H1 (cell line): ENCODE measurements around the gene TMEM266. TPM values are rescaled to one million over a fixed set of nuclear protein-coding genes. Genes with fewer than 3 reads are reported as not detected.

Experiments
- CTCF ChIA-PET: fragments of 300-600 bp; sonication (Branson Sonifier 250); formaldehyde crosslinking; loops from one replicate; lab custom pipeline; 2021; ENCODE audit not compliant: partially characterized antibody; lab: Charles Lee
- POLR2A ChIA-PET: fragments of 300-600 bp; sonication (Branson Sonifier 250); formaldehyde crosslinking; loops from one replicate; lab custom pipeline; 2021; ENCODE audit warnings: inconsistent platforms; ENCODE audit not compliant: partially characterized antibody; lab: Charles Lee
- DNase-seq, 2 experiments: peaks; one replicate each; pipeline versions ENCODE4 v3.0.0 to v3.0.0-alpha.2; 2010 to 2022; ENCODE audit warnings: low spot score in 2 of 2, low read depth in 1 of 2, mixed read lengths in 1 of 2
- FAIRE-seq: peaks from 2 replicates; lab custom pipeline; 2011; peaks lifted over from hg19 to GRCh38; lab: Jason Lieb, UNC
- H2AFZ ChIP-seq: 2 replicates; pipeline ENCODE4 v1.8.1; 2012; ENCODE audit warnings: low read length, inconsistent platforms
- H2AK5ac ChIP-seq: 2 replicates; pipeline ENCODE4 v1.6.1; 2013; ENCODE audit warnings: low read depth, low read length
- H2BK120ac ChIP-seq: replicated peaks from 2 replicates; pipeline ENCODE3; 2013; ENCODE audit warnings: low read depth, low read length, inconsistent platforms
- H2BK12ac ChIP-seq: 2 replicates; pipeline ENCODE4 v1.6.1; 2013; ENCODE audit warnings: low read depth, low read length
- H2BK15ac ChIP-seq: 2 replicates; pipeline ENCODE4 v1.6.1; 2013; ENCODE audit warnings: low read length
- H2BK20ac ChIP-seq: 2 replicates; pipeline ENCODE4 v1.6.1; 2013; ENCODE audit warnings: low read length
- H2BK5ac ChIP-seq: 2 replicates; pipeline ENCODE4 v1.6.1; 2013; ENCODE audit warnings: low read depth, low read length
- H3K14ac ChIP-seq: 2 replicates; pipeline ENCODE4 v1.6.1; 2013; ENCODE audit warnings: inconsistent platforms; ENCODE audit not compliant: insufficient read length
- H3K18ac ChIP-seq: 2 replicates; pipeline ENCODE4 v1.6.1; 2013; ENCODE audit warnings: low read length; ENCODE audit errors: extremely low read depth
- H3K23ac ChIP-seq: 2 replicates; pipeline ENCODE4 v1.6.1; 2013; ENCODE audit warnings: inconsistent platforms; ENCODE audit not compliant: insufficient read length
- H3K23me2 ChIP-seq: 2 replicates; pipeline ENCODE4 v1.6.1; 2013; ENCODE audit warnings: low read depth, low read length
- H3K27ac ChIP-seq: 2 replicates; pipeline ENCODE4 v1.6.1; 2011; ENCODE audit warnings: low read depth, low read length, inconsistent platforms
- H3K27me3 ChIP-seq, 4 experiments: replicated peaks in 1 of 4; 1 replicate in 1 of 4; 2 replicates in 3 of 4; pipeline versions ENCODE4 v1.6.1 to v1.8.1; 2011 to 2013; ENCODE audit warnings: low read length in 3 of 4, mild to moderate bottlenecking in 3 of 4, inconsistent platforms in 2 of 4, mixed read lengths in 2 of 4, moderate library complexity in 1 of 4; ENCODE audit not compliant: control insufficient read depth in 3 of 4, insufficient read depth in 3 of 4; ENCODE audit errors: extremely low read depth in 1 of 4
- H3K36me3 ChIP-seq, 4 experiments: 2 replicates each; pipeline versions ENCODE4 v1.6.1 to v1.8.1; 2011 to 2013; ENCODE audit warnings: mild to moderate bottlenecking in 4 of 4, low read length in 3 of 4, moderate library complexity in 2 of 4, control low read depth in 1 of 4, inconsistent platforms in 1 of 4; ENCODE audit not compliant: insufficient read depth in 4 of 4, control insufficient read depth in 2 of 4
- H3K4ac ChIP-seq: replicated peaks from 2 replicates; pipeline ENCODE3; 2013; ENCODE audit warnings: low read length, low read depth, mixed read lengths, inconsistent platforms; ENCODE audit not compliant: insufficient read length
- H3K4me1 ChIP-seq, 4 experiments: replicated peaks in 1 of 4; 1 replicate in 1 of 4; 2 replicates in 3 of 4; pipeline versions ENCODE4 v1.6.1 to v1.8.1; 2011 to 2013; ENCODE audit warnings: low read length in 3 of 4, inconsistent platforms in 2 of 4, mixed read lengths in 1 of 4; ENCODE audit not compliant: insufficient read depth in 4 of 4, control insufficient read depth in 3 of 4
- H3K4me2 ChIP-seq, 2 experiments: 2 replicates each; pipeline versions ENCODE4 v1.6.1 to v1.8.1; 2011 to 2013; ENCODE audit warnings: low read depth in 2 of 2, low read length in 2 of 2, control low read depth in 1 of 2, inconsistent platforms in 1 of 2, mild to moderate bottlenecking in 1 of 2; ENCODE audit not compliant: insufficient read depth in 1 of 2
- H3K4me3 ChIP-seq, 4 experiments: fragments of 200-600, 300-600 bp in 1 of 4; sonication (generic), shearing (Covaris generic), sonication (Bioruptor Twin) in 1 of 4; 2 replicates each; pipeline versions ENCODE4 v1.5.1 to v1.8.1; 2011 to 2016; ENCODE audit warnings: low read length in 4 of 4, low read depth in 3 of 4, control low read depth in 2 of 4, inconsistent platforms in 2 of 4, mild to moderate bottlenecking in 2 of 4, mixed read lengths in 1 of 4, moderate library complexity in 1 of 4; ENCODE audit not compliant: insufficient read depth in 2 of 4; ENCODE audit errors: extremely low read depth in 1 of 4
- H3K56ac ChIP-seq: replicated peaks from 2 replicates; pipeline ENCODE3; 2013; ENCODE audit warnings: low read depth, mild to moderate bottlenecking, mixed read lengths, low read length, inconsistent platforms; ENCODE audit not compliant: insufficient read length
- H3K79me1 ChIP-seq: 2 replicates; pipeline ENCODE4 v1.6.1; 2013; ENCODE audit warnings: low read depth, low read length, control low read depth
- H3K79me2 ChIP-seq, 2 experiments: 2 replicates each; pipeline versions ENCODE4 v1.6.1 to v1.8.1; 2012 to 2013; ENCODE audit warnings: low read length in 2 of 2, mild to moderate bottlenecking in 2 of 2, inconsistent platforms in 1 of 2; ENCODE audit not compliant: insufficient read depth in 2 of 2, control insufficient read depth in 1 of 2
- H3K9ac ChIP-seq, 4 experiments: replicated peaks in 1 of 4; 1 replicate in 1 of 4; 2 replicates in 3 of 4; pipeline versions ENCODE4 v1.6.1 to v1.8.1; 2011 to 2013; ENCODE audit warnings: low read depth in 3 of 4, low read length in 3 of 4, control low read depth in 2 of 4, mild to moderate bottlenecking in 2 of 4, moderate library complexity in 2 of 4, inconsistent platforms in 1 of 4; ENCODE audit errors: extremely low read depth in 1 of 4
- H3K9me3 ChIP-seq, 2 experiments: 2 replicates each; pipeline versions ENCODE4 v1.6.1 to v1.8.1; 2012 to 2013; ENCODE audit warnings: mild to moderate bottlenecking in 2 of 2, moderate library complexity in 2 of 2, control low read depth in 1 of 2, inconsistent platforms in 1 of 2, low read depth in 1 of 2, low read length in 1 of 2, mixed read lengths in 1 of 2; ENCODE audit not compliant: insufficient read depth in 2 of 2
- H4K20me1 ChIP-seq, 2 experiments: replicated peaks in 1 of 2; 2 replicates each; pipeline versions ENCODE3 to v1.8.1; 2011 to 2013; ENCODE audit warnings: inconsistent platforms in 2 of 2, low read length in 2 of 2, mild to moderate bottlenecking in 1 of 2; ENCODE audit not compliant: insufficient read depth in 2 of 2, control insufficient read depth in 1 of 2
- H4K5ac ChIP-seq: 2 replicates; pipeline ENCODE4 v1.6.1; 2013; ENCODE audit warnings: low read length, low read depth, mixed read lengths, inconsistent platforms; ENCODE audit not compliant: insufficient read length
- H4K8ac ChIP-seq: 2 replicates; pipeline ENCODE4 v1.8.0; 2013; ENCODE audit warnings: mild to moderate bottlenecking, moderate library complexity, low read length, inconsistent platforms; ENCODE audit not compliant: insufficient read depth; ENCODE audit errors: extremely low read depth
- H4K91ac ChIP-seq: replicated peaks from 2 replicates; pipeline ENCODE3; 2013; ENCODE audit warnings: low read length, mixed read lengths, inconsistent platforms; ENCODE audit not compliant: insufficient read length
- CBX8 ChIP-seq: fragments of 300-800, 300-1000 bp; sonication (generic); IDR thresholded peaks from 2 replicates; pipeline ENCODE4 v1.7.1; 2016; ENCODE audit warnings: low read depth, low read length, borderline replicate concordance
- CREB1 ChIP-seq: IDR thresholded peaks from 2 replicates; pipeline ENCODE4 v1.6.1; 2012; ENCODE audit warnings: inconsistent platforms
- CTCF ChIP-seq, 3 experiments: IDR thresholded peaks; 1 replicate in 2 of 3; 2 replicates in 1 of 3; pipeline versions ENCODE4 v1.5.1 to v1.6.1; 2011; ENCODE audit warnings: low read length in 3 of 3, mild to moderate bottlenecking in 3 of 3, inconsistent platforms in 2 of 3, low read depth in 1 of 3, moderate library complexity in 1 of 3; ENCODE audit not compliant: insufficient read depth in 1 of 3; ENCODE audit errors: control extremely low read depth in 1 of 3
- EP300 ChIP-seq, 2 experiments: IDR thresholded peaks; 1 replicate in 1 of 2; 2 replicates in 1 of 2; pipeline ENCODE4 v1.6.1; 2011 to 2012; ENCODE audit warnings: low read depth in 2 of 2, low read length in 2 of 2, mild to moderate bottlenecking in 2 of 2, borderline replicate concordance in 1 of 2, inconsistent platforms in 1 of 2, moderate library complexity in 1 of 2
- HDAC2 ChIP-seq, 2 experiments: fragments of 300-600 bp in 1 of 2; sonication (generic) in 1 of 2; IDR thresholded peaks; 2 replicates each; pipeline ENCODE4 v1.6.1; 2011 to 2012; ENCODE audit warnings: low read depth in 2 of 2, low read length in 2 of 2, mild to moderate bottlenecking in 2 of 2, moderate library complexity in 2 of 2, borderline replicate concordance in 1 of 2, inconsistent platforms in 1 of 2
- KDM1A ChIP-seq: fragments of 200-600, 300-600 bp; sonication (generic); IDR thresholded peaks from 2 replicates; pipeline ENCODE4 v1.7.1; 2016; ENCODE audit warnings: mild to moderate bottlenecking, low read length, borderline replicate concordance
- KDM5A ChIP-seq: fragments of 200-600 bp; IDR thresholded peaks from 2 replicates; pipeline ENCODE4 v1.7.1; 2012; ENCODE audit warnings: mild to moderate bottlenecking, low read length, inconsistent platforms, mixed read lengths
- SIRT6 ChIP-seq: IDR thresholded peaks from one replicate; pipeline ENCODE4 v1.7.1; 2012; ENCODE audit warnings: low read length, inconsistent platforms
- TAF1 ChIP-seq: IDR thresholded peaks from 2 replicates; pipeline ENCODE4 v1.6.1; 2011; ENCODE audit warnings: mild to moderate bottlenecking, low read depth, low read length
- TAF7 ChIP-seq: optimal IDR thresholded peaks from 2 replicates; pipeline ENCODE3; 2011; ENCODE audit warnings: low read depth, mild to moderate bottlenecking, inconsistent platforms, low read length, moderate library complexity, borderline replicate concordance
- TBP ChIP-seq: IDR thresholded peaks from 2 replicates; pipeline ENCODE4 v1.6.1; 2011; ENCODE audit warnings: low read depth, low read length, improper control_type of control experiment
- WGBS, 2 experiments: shearing (Covaris generic) in 1 of 2; methylation state at CpG; one replicate each; pipeline versions ENCODE4 v1.1.6 to v1.1.7; 2013 to 2015; ENCODE audit warnings: low lambda C conversion rate in 2 of 2, mixed read lengths in 2 of 2, inconsistent platforms in 1 of 2, low coverage in 1 of 2, missing lambda C conversion rate in 1 of 2; ENCODE audit not compliant: insufficient replicate concordance in 2 of 2, insufficient coverage in 1 of 2, insufficient read length in 1 of 2; ENCODE audit errors: extremely low coverage in 1 of 2, missing lambda C conversion rate in 1 of 2; 5-methylcytosine and 5-hydroxymethylcytosine counted together
- polyA plus RNA-seq, 7 experiments: library from polyadenylated mRNA; depleted of rRNA in 3 of 7; stranded (reverse) in 5 of 7; unstranded in 2 of 7; fragments of >200 nt in 5 of 7; fragments of 200-250 nt in 2 of 7; gene quantifications; 1 replicate in 5 of 7; 2 replicates in 1 of 7; 4 replicates in 1 of 7; pipeline versions ENCODE4 v1.2.1 to v1.2.3, GENCODE V29; 2011 to 2013; ENCODE audit warnings: missing spikeins in 2 of 7, mixed read lengths in 2 of 7
- total RNA-seq: library from RNA; stranded (reverse); fragmentation: NEBNext Ultra II Directional; extraction: Animal tissue kit (Norgen Biotek cat#: 25700); gene quantifications from 2 replicates; pipeline ENCODE4 v1.2.1, GENCODE V29; 2021

The TMEM266 gene
- total and polyA plus RNA-seq, 2 of the 8 experiments (the other 6 are each of a cell fraction or from before 2014, with no cell fraction given) = 2.6 TPM

- Histone ChIP-seq H3K9me3 (no peaks in the 10 kb centered on the region), H3K14ac (no peak overlapping the region), H3K79me2 (no peaks in the 10 kb centered on the region), H3K4me2 (no peak overlapping the region), H3K4me1 (peaks cover 2 to 14% (median 7%) of the 10 kb centered on the region in 4 experiments), H3K4me3 (no peak overlapping the region), H3K18ac (no peak overlapping the region), H3K27ac (no peak overlapping the region), H3K56ac (no peak overlapping the region), H3K23ac (no peak overlapping the region), H3K9ac (no peak overlapping the region), H4K8ac (no peak overlapping the region), H3K23me2 (peaks cover 5% of the 10 kb centered on the region; the same call in 1 of the 2 replicates), H3K27me3 (peaks cover 0 to 14% (median 3%) of the 10 kb centered on the region in 4 experiments; a peak in 5 of 7 replicates), H2AK5ac (no peak overlapping the region), H4K5ac (no peak overlapping the region), H2BK12ac (no peak overlapping the region), H2BK15ac (no peak overlapping the region), H4K91ac (no peak overlapping the region), H4K20me1 (no peaks in the 10 kb centered on the region), H2BK5ac (no peak overlapping the region), H3K36me3 (no peaks in the 10 kb centered on the region), H2BK120ac (no peak overlapping the region), H2BK20ac (no peak overlapping the region), H3K79me1 (no peaks in the 10 kb centered on the region), H2AFZ (no peak overlapping the region), H3K4ac (no peak overlapping the region)
- ChIA-PET POLR2A (no interaction called here), CTCF (interaction anchor here (0.7 to 6.0 kb wide), 4 partner anchors 53 to 133 kb away, joined by 3 to 41 read pairs (median 12); no protein-coding TSS in a partner anchor)
- WGBS, 2 experiments = 90% methylated on average over 3 of the region's 3 CpGs; no CpG with 5 or more reads in 1 of the 2 experiments
- DNase-seq = no peak
- FAIRE-seq = no peak
- TF ChIP-seq TBP (no peak), EP300 (IDR thresholded peaks at IDR 0.05; ENCODE audit: borderline replicate concordance in 1 of 2, low read depth in 2 of 2, low read length in 2 of 2) (no peak), CBX8 (no peak), CTCF (IDR thresholded peaks at IDR 0.05; ENCODE audit: control extremely low read depth in 1 of 3, insufficient read depth in 1 of 3, low read depth in 1 of 3, low read length in 3 of 3) (no peak), CREB1 (no peak), HDAC2 (IDR thresholded peaks at IDR 0.05; ENCODE audit: borderline replicate concordance in 1 of 2, low read depth in 2 of 2, low read length in 2 of 2) (no peak), KDM5A (no peak), SIRT6 (no peak), TAF7 (no peak), KDM1A (no peak), TAF1 (no peak)
Observed at GRCh38 chr15:76062286-76062685, 2.5 kb downstream of the TMEM266 start.
